Left ventricle myocardium inferior (tissue), 1 donor: ENCODE measurements around the gene LRBA. TPM values are rescaled to one million over a fixed set of nuclear protein-coding genes. Genes with fewer than 3 reads are reported as not detected.

Experiments used
- DNase-seq: peaks from one replicate; pipeline ENCODE4 v3.0.0-alpha.2; 2020
- H3K27ac ChIP-seq: fragments of 200-600 bp; replicated peaks from 2 replicates; pipeline ENCODE4 v1.8.0; 2021
- H3K27me3 ChIP-seq: fragments of 200-600 bp; 2 replicates; pipeline ENCODE4 v1.8.0; 2021; ENCODE audit warnings: low read depth
- H3K36me3 ChIP-seq: fragments of 200-600 bp; 2 replicates; pipeline ENCODE4 v1.8.0; 2021
- H3K4me1 ChIP-seq: fragments of 200-600 bp; 2 replicates; pipeline ENCODE4 v1.8.0; 2021
- H3K4me3 ChIP-seq: fragments of 200-600 bp; 2 replicates; pipeline ENCODE4 v1.8.0; 2021; ENCODE audit warnings: mild to moderate bottlenecking, moderate library complexity
- H3K9me3 ChIP-seq: fragments of 200-600 bp; replicated peaks from 2 replicates; pipeline ENCODE4 v1.8.0; 2021
- intact Hi-C: fragments of 100-400 bp; cut with micrococcal nuclease; formaldehyde crosslinking; loops from one replicate; pipeline ENCODE4 v1.11.0; 2022
- total RNA-seq: library from RNA; stranded (reverse); fragmentation: NEBNext Ultra II Directional; extraction: Animal tissue kit (Norgen Biotek cat#: 25700); gene quantifications from one replicate; pipeline ENCODE4 v1.2.1, GENCODE V29; 2021
- TF ChIP-seq, protein P1 (sequence below): fragments of 200-600 bp; IDR thresholded peaks from 2 replicates; pipeline ENCODE4 v1.8.0; 2021; ENCODE audit warnings: antibody characterized with exemption, mild to moderate bottlenecking, borderline replicate concordance
- donor health status: DM: no; HTN: yes; CAD: no; lungs with severe emphysema.

The LRBA gene
- total RNA-seq, 1 donor from 2014 or later = 19.1 TPM

DNA sequence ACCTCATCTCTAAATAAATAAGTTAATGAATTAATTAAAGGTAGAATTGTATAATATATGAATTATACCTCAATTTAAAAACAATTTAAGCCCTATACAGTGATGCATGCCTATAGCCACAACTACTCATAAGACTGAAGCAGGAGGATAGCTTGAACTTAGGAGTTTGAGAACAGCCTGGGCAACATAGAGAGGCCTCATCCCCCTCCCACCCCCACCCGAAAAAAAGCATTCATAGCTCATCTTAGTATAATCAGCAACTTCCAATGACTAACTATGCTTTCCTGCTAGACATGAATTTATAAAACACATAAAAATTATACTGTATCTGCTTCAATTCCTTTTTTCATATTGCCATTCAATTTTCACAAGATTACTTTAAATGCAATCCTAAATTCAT lies 1.6 kb downstream of the LRBA start:
- TF ChIP-seq, protein P1, sequence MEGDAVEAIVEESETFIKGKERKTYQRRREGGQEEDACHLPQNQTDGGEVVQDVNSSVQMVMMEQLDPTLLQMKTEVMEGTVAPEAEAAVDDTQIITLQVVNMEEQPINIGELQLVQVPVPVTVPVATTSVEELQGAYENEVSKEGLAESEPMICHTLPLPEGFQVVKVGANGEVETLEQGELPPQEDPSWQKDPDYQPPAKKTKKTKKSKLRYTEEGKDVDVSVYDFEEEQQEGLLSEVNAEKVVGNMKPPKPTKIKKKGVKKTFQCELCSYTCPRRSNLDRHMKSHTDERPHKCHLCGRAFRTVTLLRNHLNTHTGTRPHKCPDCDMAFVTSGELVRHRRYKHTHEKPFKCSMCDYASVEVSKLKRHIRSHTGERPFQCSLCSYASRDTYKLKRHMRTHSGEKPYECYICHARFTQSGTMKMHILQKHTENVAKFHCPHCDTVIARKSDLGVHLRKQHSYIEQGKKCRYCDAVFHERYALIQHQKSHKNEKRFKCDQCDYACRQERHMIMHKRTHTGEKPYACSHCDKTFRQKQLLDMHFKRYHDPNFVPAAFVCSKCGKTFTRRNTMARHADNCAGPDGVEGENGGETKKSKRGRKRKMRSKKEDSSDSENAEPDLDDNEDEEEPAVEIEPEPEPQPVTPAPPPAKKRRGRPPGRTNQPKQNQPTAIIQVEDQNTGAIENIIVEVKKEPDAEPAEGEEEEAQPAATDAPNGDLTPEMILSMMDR = no peak
- H3K4me1 ChIP-seq = peaks cover 41% of the 10 kb centered on the region
- peak overlapping the region; percentile 94 for H3K4me3 ChIP-seq
- peaks cover 13% of the 10 kb centered on the region for H3K36me3 ChIP-seq
- intact Hi-C loops = no loop called here
- no peak for DNase-seq
- H3K9me3 ChIP-seq = no peaks in the 10 kb centered on the region
- H3K27me3 ChIP-seq = no peaks in the 10 kb centered on the region
- no peak overlapping the region for H3K27ac ChIP-seq

DNA sequence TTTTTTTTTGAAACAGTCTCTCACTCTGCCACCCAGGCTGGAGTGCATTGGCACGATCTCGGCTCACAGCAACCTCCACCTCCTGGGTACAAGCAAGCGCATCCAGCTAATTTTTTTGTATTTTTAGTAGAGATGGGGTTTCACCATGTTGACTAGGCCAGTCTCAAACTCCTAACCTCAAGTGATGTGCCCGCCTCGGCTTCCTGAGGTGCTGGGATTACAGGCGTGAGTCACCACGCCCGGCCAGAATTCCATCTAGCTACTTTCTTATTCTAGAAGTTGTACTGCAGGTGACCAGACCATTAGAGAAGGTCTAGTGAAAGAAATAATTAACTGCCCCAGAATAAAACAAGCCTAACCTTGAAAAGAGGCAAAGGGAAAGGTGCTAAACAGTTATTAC lies 2.3 kb downstream of the LRBA start:
- Histone ChIP-seq H3K4me3 (peak overlapping the region; percentile 94), H3K27ac (no peak overlapping the region), H3K4me1 (peaks cover 41% of the 10 kb centered on the region), H3K27me3 (no peaks in the 10 kb centered on the region), H3K36me3 (peaks cover 13% of the 10 kb centered on the region), H3K9me3 (no peaks in the 10 kb centered on the region)
- intact Hi-C loops = no loop called here
- TF ChIP-seq, protein P1 = no peak
- DNase-seq = no peak

DNA sequence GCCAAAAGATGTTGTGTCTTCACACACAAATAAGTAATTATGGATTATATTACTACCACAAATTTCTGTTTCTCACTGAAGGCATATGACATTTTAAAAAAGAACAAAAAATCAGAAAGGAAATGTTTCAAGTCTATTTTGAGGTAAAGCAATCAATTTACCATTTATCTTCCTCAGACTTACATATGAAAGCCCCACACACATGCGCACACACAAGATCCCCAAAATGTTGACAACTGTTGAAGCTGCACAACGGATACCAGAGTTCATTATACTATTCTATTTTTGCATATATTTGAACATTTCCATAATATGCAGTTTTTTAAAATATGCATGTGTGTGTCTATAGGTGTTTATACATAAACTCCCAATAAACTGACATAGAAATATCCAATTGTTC lies 2.7 kb downstream of the LRBA start:
- Histone ChIP-seq H3K9me3 (no peaks in the 10 kb centered on the region), H3K27ac (no peak overlapping the region), H3K27me3 (no peaks in the 10 kb centered on the region), H3K4me1 (peaks cover 41% of the 10 kb centered on the region), H3K4me3 (no peak overlapping the region), H3K36me3 (peaks cover 13% of the 10 kb centered on the region)
- no peak for DNase-seq
- intact Hi-C loops = no loop called here
- TF ChIP-seq, protein P1 = no peak

DNA sequence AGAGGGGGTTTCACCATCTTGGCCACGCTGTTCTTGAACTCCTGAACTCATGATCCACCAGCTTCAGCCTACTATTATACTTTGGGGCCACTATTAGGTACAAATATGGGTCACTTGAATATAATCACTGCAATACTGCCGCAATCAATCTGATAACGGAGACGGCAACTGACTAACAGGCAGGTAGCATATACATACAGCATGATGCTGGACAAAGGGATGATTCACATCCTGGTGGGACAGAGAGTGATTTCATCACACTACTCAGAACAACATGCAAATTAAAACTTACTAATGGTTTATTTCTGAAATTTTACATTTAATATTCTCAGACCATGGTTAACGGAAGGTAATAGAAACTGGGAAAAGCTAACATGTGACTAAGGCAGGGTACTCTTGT lies 10.9 kb downstream of the LRBA start:
- DNase-seq = no peak
- Histone ChIP-seq H3K36me3 (peaks cover 2% of the 10 kb centered on the region), H3K27me3 (no peaks in the 10 kb centered on the region), H3K9me3 (no peaks in the 10 kb centered on the region), H3K4me1 (no peaks in the 10 kb centered on the region), H3K4me3 (no peak overlapping the region), H3K27ac (no peak overlapping the region)
- TF ChIP-seq, protein P1 = no peak
- intact Hi-C loops = no loop called here

- Histone ChIP-seq H3K27me3 (no peaks in the 10 kb centered on the region), H3K4me3 (no peak overlapping the region), H3K4me1 (no peaks in the 10 kb centered on the region), H3K36me3 (no peaks in the 10 kb centered on the region), H3K9me3 (no peaks in the 10 kb centered on the region), H3K27ac (no peak overlapping the region)
- intact Hi-C loops = no loop called here
- no peak for DNase-seq
- TF ChIP-seq, protein P1 = no peak
Observed at GRCh38 chr4:151000747-151001429, 14.2 kb downstream of the LRBA start.
